ENCODE results near the gene RAB7B.
A peak's percentile ranks its signal among the peaks of the same experiment; 100 is the strongest.
"Not testable (repeated sequence)": the region's sequence is repeated elsewhere in the genome, so short reads cannot be mapped to it uniquely, and the experiment has no call there.

Gene RAB7B

GRCh38 chr1:206002871-206003801, at the start of gene RAB7B:
Gene RAB7B (minus strand): TSS chr1:206003395. CDS start chr1:205994135, 9,260 bp downstream.
- Histone ChIP-seq H3K27me3 (replicated peaks; ENCODE audit: control insufficient read depth, insufficient read depth, low read length) (no peaks in the 10 kb centered on the region), H3K36me3 (ENCODE audit: control insufficient read depth, insufficient read depth, low read length, severe bottlenecking) (no peaks in the 10 kb centered on the region), H3K9ac (ENCODE audit: low read length) (peak within 1 kb of the TSS; percentile 80), H3K4me1 (ENCODE audit: control insufficient read depth, insufficient read depth, low read length) (peaks cover 44% of the 10 kb centered on the region), H3K9me3 (ENCODE audit: control insufficient read depth, low read length) (no peaks in the 10 kb centered on the region), H3K4me3 (ENCODE audit: low read length) (peak within 1 kb of the TSS; percentile 83)
- peak; percentile 90 for DNase-seq (ENCODE audit: low read depth)

GRCh38 chr1:206052231-206052865, 49.2 kb upstream of the RAB7B start:
- not testable (repeated sequence) for DNase-seq (ENCODE audit: low read depth)

GRCh38 chr1:206050655-206051235, 47.5 kb upstream of the RAB7B start:
- H3K4me3 ChIP-seq (ENCODE audit: low read length) = no peak overlapping the region
- no peak for DNase-seq (ENCODE audit: low read depth)

More at GRCh38 chr1:206052231-206052865, 49.2 kb upstream of the RAB7B start:
- not testable (repeated sequence) for H3K4me1 ChIP-seq (ENCODE audit: control insufficient read depth, insufficient read depth, low read length); H3K9me3 ChIP-seq (ENCODE audit: control insufficient read depth, low read length); H3K9ac ChIP-seq (ENCODE audit: low read length); H3K4me3 ChIP-seq (ENCODE audit: low read length); H3K36me3 ChIP-seq (ENCODE audit: control insufficient read depth, insufficient read depth, low read length, severe bottlenecking)
- H3K27me3 ChIP-seq (replicated peaks; ENCODE audit: control insufficient read depth, insufficient read depth, low read length) = peaks cover 11% of the 10 kb centered on the region

DNA sequence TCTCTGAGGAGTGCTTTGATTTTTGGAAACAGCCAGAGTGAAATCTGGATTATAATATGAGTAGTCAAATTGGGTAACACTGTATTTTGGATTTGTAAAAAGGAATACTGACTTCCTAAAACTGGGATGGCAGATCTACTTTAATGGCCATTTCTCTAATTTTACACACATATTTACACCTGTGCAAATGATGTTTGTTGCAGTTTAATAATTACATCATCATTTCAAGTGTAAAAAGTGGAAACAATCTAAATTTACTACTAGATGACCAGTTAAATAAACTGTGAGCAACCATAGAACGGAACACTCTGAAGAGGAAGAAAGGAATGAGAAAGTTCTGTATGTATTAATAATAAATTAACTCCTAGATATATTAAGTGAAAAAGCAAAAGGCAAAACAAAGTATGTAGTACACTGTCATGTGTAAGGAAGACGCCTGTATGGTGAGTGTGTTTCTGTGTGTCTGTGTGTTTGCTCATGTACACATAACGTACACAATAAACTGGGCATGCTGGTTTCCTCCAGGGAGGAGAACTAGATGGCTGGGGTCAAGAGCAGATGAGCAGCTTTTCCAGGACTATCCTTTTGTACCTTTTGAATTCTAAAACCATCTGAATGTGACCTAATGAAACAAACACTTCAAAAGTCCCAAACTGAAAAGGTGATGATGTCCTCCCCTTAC, 46.9 kb upstream of the RAB7B start:
- Histone ChIP-seq H3K4me1 (ENCODE audit: control insufficient read depth, insufficient read depth, low read length) (no peaks in the 10 kb centered on the region), H3K9me3 (ENCODE audit: control insufficient read depth, low read length) (no peaks in the 10 kb centered on the region)
- no peak for DNase-seq (ENCODE audit: low read depth)

More at GRCh38 chr1:206050655-206051235, 47.5 kb upstream of the RAB7B start:
- H3K36me3 ChIP-seq (ENCODE audit: control insufficient read depth, insufficient read depth, low read length, severe bottlenecking) = no peaks in the 10 kb centered on the region
- no peak overlapping the region for H3K9ac ChIP-seq (ENCODE audit: low read length)
- H3K9me3 ChIP-seq (ENCODE audit: control insufficient read depth, low read length) = no peaks in the 10 kb centered on the region
- H3K4me1 ChIP-seq (ENCODE audit: control insufficient read depth, insufficient read depth, low read length) = no peaks in the 10 kb centered on the region
- H3K27me3 ChIP-seq (replicated peaks; ENCODE audit: control insufficient read depth, insufficient read depth, low read length) = peaks cover 16% of the 10 kb centered on the region

DNA sequence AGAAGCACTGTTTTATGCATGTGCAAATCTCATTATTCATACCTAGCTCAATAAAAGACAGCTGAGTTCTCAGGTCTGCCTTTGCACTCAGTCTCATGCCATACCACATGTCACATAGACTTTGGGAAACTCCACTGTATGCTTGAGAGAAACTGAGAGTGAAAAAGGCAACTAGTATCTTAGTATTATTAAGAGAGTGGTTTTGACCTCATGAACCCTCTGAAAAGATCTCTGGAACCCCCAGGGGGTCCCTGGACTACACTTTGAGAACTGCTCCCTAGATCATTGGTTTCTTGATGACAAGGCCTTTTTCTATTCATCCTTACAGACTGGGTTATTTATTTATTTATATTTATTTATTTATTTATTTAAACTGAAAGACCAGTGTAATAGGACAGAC, 46.1 kb upstream of the RAB7B start:
- no peak for DNase-seq (ENCODE audit: low read depth)
- H3K9ac ChIP-seq (ENCODE audit: low read length) = no peak overlapping the region
- H3K27me3 ChIP-seq (replicated peaks; ENCODE audit: control insufficient read depth, insufficient read depth, low read length) = peaks cover 16% of the 10 kb centered on the region
- no peaks in the 10 kb centered on the region for H3K4me1 ChIP-seq (ENCODE audit: control insufficient read depth, insufficient read depth, low read length)
- no peaks in the 10 kb centered on the region for H3K36me3 ChIP-seq (ENCODE audit: control insufficient read depth, insufficient read depth, low read length, severe bottlenecking)
- no peaks in the 10 kb centered on the region for H3K9me3 ChIP-seq (ENCODE audit: control insufficient read depth, low read length)
- no peak overlapping the region for H3K4me3 ChIP-seq (ENCODE audit: low read length)

More for the DNA sequence above, 46.9 kb upstream of the RAB7B start:
- no peak overlapping the region for H3K4me3 ChIP-seq (ENCODE audit: low read length)
- H3K27me3 ChIP-seq (replicated peaks; ENCODE audit: control insufficient read depth, insufficient read depth, low read length) = peaks cover 16% of the 10 kb centered on the region
- H3K36me3 ChIP-seq (ENCODE audit: control insufficient read depth, insufficient read depth, low read length, severe bottlenecking) = no peaks in the 10 kb centered on the region
- H3K9ac ChIP-seq (ENCODE audit: low read length) = no peak overlapping the region

- Histone ChIP-seq H3K9me3 (ENCODE audit: control insufficient read depth, low read length) (no peaks in the 10 kb centered on the region), H3K9ac (ENCODE audit: low read length) (no peak overlapping the region), H3K27me3 (replicated peaks; ENCODE audit: control insufficient read depth, insufficient read depth, low read length) (peaks cover 16% of the 10 kb centered on the region), H3K4me1 (ENCODE audit: control insufficient read depth, insufficient read depth, low read length) (no peaks in the 10 kb centered on the region), H3K36me3 (ENCODE audit: control insufficient read depth, insufficient read depth, low read length, severe bottlenecking) (no peaks in the 10 kb centered on the region), H3K4me3 (ENCODE audit: low read length) (no peak overlapping the region)
- DNase-seq (ENCODE audit: low read depth) = no peak
Observed at GRCh38 chr1:206048582-206048981, 45.4 kb upstream of the RAB7B start.

GRCh38 chr1:206047271-206047670, 44.1 kb upstream of the RAB7B start:
- no peaks in the 10 kb centered on the region for H3K36me3 ChIP-seq (ENCODE audit: control insufficient read depth, insufficient read depth, low read length, severe bottlenecking)
- DNase-seq (ENCODE audit: low read depth) = no peak
- no peaks in the 10 kb centered on the region for H3K4me1 ChIP-seq (ENCODE audit: control insufficient read depth, insufficient read depth, low read length)
- H3K9me3 ChIP-seq (ENCODE audit: control insufficient read depth, low read length) = no peaks in the 10 kb centered on the region
- no peak overlapping the region for H3K9ac ChIP-seq (ENCODE audit: low read length)
- peaks cover 16% of the 10 kb centered on the region for H3K27me3 ChIP-seq (replicated peaks; ENCODE audit: control insufficient read depth, insufficient read depth, low read length)
- no peak overlapping the region for H3K4me3 ChIP-seq (ENCODE audit: low read length)

GRCh38 chr1:206041640-206042039, 38.4 kb upstream of the RAB7B start:
- no peak for DNase-seq (ENCODE audit: low read depth)
- no peaks in the 10 kb centered on the region for H3K4me1 ChIP-seq (ENCODE audit: control insufficient read depth, insufficient read depth, low read length)

DNA sequence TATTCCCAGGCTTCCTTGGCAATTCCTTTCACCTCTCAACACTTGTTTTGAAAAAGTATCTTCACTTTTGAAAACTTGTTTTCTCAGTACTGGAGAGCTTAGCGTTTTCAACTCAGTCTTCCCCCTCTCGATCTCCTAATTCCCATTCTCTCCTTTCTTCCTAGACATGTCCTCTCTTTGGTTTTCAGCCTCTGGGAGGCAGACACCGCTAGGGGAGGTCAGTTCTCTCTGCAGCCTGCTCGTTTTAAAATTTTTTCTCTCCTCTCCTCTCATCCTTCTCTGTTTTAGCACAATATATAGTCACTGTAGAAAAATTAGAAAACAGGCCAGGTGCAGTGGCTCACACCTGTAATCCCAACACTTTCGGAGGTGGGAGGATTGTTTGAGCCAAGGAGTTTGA, 37.1 kb upstream of the RAB7B start:
- peaks cover 33% of the 10 kb centered on the region for H3K27me3 ChIP-seq (replicated peaks; ENCODE audit: control insufficient read depth, insufficient read depth, low read length)
- no peaks in the 10 kb centered on the region for H3K9me3 ChIP-seq (ENCODE audit: control insufficient read depth, low read length)
- H3K36me3 ChIP-seq (ENCODE audit: control insufficient read depth, insufficient read depth, low read length, severe bottlenecking) = no peaks in the 10 kb centered on the region
- DNase-seq (ENCODE audit: low read depth) = no peak
- H3K4me3 ChIP-seq (ENCODE audit: low read length) = no peak overlapping the region
- H3K4me1 ChIP-seq (ENCODE audit: control insufficient read depth, insufficient read depth, low read length) = no peaks in the 10 kb centered on the region
- no peak overlapping the region for H3K9ac ChIP-seq (ENCODE audit: low read length)

More at GRCh38 chr1:206041640-206042039, 38.4 kb upstream of the RAB7B start:
- H3K27me3 ChIP-seq (replicated peaks; ENCODE audit: control insufficient read depth, insufficient read depth, low read length) = peaks cover 24% of the 10 kb centered on the region
- H3K9ac ChIP-seq (ENCODE audit: low read length) = no peak overlapping the region
- no peak overlapping the region for H3K4me3 ChIP-seq (ENCODE audit: low read length)
- H3K9me3 ChIP-seq (ENCODE audit: control insufficient read depth, low read length) = no peaks in the 10 kb centered on the region
- no peaks in the 10 kb centered on the region for H3K36me3 ChIP-seq (ENCODE audit: control insufficient read depth, insufficient read depth, low read length, severe bottlenecking)

- Histone ChIP-seq H3K36me3 (ENCODE audit: control insufficient read depth, insufficient read depth, low read length, severe bottlenecking) (no peaks in the 10 kb centered on the region), H3K4me3 (ENCODE audit: low read length) (no peak overlapping the region), H3K9ac (ENCODE audit: low read length) (no peak overlapping the region), H3K9me3 (ENCODE audit: control insufficient read depth, low read length) (no peaks in the 10 kb centered on the region), H3K27me3 (replicated peaks; ENCODE audit: control insufficient read depth, insufficient read depth, low read length) (peaks cover 43% of the 10 kb centered on the region), H3K4me1 (ENCODE audit: control insufficient read depth, insufficient read depth, low read length) (no peaks in the 10 kb centered on the region)
- DNase-seq (ENCODE audit: low read depth) = no peak
Observed at GRCh38 chr1:206039046-206039973, 36.1 kb upstream of the RAB7B start.

Data from adipocyte (in vitro differentiated cells).